ENCODE results near the gene NF1.
"Not testable (repeated sequence)": the region's sequence is repeated elsewhere in the genome, so short reads cannot be mapped to it uniquely, and the experiment has no call there.

NF1 gene

DNA sequence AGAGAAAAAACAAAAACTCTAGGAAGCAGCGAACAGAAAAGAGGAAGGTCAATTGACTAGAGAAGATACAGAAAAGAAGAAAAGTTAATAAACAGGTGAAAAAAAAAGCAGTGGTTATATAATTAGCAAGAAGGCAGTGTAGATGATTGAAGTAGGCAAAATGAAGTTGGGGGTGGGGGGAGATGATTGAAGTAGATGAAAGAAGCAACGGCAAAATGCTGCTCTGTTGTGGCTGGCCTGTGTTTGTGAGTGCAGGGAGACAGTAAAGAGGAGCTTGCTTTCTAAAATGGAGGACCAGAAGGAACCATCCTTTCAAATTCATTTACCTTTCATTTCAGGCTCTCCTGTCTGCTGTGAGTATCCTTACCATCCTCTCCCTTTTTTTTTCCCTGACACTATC is 215.5 kb downstream of the NF1 start:
- DNase-seq = peak in 1 of 2 donors; percentile 7

DNA sequence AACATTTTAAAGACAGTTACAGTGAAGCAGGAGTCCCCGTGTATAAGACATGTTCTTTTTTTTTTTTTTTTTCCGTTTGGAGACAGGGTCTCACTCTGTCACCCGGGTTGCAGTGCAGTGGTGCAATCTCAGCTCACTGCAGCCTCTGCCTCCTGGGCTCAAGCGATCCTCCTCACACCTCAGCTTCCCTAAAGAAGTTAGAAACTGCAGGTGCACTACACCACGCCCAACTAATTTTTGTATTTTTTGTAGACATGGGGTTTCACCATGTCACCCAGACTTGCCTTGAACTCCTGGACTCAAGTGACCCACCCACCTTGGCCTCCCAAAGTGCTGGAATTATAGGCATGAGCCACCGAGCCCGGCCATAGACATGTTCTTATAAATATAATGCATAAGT is 216.1 kb downstream of the NF1 start:
- no peak for DNase-seq

DNA sequence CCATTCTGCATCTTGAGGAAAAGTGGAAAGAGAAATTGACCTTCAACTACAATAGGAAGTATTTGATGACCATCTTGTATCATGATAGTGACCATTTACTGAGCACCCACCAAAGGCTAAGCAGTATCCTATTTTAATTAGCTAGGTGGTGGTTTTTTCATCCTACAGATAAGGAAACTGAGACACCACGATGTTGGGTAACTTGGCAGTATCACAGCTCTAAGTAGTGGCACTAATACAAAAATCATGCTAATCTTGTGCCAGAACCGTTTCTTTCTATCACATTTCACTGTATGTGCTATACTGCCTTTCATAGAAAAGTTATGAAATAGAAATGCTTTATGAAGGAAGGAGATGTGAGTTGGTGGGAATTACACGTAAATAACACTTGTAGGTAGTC is 216.7 kb downstream of the NF1 start:
- no peak for DNase-seq

DNA sequence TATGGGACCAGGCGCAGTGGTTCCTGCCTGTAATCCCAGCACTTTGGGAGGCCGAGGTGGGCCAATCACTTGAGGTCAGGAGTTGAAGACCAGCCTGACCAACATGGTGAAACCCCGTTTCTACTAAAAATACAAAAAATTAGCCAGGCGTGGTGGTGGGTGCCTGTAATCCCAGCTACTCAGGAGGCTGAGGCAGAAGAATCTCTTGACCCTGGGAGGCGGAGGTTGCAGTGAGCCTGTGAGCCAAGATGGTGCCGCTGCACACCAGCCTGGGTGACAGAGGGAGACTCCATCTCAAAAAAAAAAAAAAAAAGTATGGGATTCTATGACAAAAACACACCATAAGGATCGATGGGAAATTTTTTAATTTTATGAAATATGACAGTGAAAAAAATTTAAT is 217.4 kb downstream of the NF1 start:
- not testable (repeated sequence) for DNase-seq

DNA sequence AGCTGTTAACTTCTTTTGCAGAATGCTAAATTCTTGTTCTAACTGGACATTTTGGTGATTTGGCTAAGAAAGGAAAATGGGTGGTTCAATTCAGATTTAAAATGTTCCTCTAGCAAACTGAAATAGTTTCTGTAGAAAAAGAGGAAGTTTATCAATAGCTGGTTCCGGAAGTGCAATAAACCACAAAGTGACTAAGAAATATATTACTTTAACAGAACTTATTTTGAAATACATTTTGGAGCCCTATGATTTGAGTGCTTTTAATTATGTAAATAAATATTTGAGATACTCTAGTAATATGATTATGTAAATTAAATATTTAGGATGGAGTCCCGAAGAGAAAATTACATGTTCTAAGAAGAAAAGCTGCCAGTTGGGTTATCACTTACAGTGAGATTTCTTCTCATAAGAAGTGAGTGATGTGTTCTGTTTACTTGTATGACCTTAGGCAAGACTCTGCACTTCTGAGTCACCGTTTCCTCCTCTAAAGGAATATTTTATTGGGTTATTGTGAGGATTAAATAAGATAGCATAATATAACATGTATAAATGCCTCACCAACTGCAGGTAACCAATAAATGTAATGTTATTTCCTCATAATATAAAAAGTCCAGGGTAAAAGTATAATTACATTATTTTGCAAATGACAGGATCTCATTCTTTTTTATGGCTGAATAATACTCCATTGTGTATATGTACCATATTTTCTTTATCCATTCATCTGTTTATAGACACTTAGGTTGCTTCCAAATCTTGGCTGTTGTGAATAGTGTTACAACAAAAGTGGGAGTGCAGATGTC is 219.4 kb downstream of the NF1 start, which contains the start of gene EVI2B:
TSS of gene EVI2B (minus strand) at position 73 of the 800 bp plus-strand sequence. CDS start 8,445 bp downstream, outside the sequence.
- DNase-seq = no peak

DNA sequence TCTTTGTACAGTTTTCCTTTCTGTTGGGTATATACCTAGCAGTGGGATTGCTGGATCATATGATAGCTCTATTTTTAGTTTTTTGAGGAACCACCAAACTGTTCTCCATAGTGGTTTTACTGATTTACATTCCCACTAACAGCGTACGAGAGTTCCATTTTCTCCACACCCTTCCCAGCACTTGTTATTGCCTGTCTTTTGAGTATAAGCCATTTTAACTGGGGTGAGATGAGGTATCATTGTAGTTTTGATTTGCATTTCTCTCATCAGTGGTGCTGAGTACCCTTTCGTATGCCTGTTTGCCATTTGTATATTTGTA is 220.0 kb downstream of the NF1 start:
- DNase-seq = no peak

DNA sequence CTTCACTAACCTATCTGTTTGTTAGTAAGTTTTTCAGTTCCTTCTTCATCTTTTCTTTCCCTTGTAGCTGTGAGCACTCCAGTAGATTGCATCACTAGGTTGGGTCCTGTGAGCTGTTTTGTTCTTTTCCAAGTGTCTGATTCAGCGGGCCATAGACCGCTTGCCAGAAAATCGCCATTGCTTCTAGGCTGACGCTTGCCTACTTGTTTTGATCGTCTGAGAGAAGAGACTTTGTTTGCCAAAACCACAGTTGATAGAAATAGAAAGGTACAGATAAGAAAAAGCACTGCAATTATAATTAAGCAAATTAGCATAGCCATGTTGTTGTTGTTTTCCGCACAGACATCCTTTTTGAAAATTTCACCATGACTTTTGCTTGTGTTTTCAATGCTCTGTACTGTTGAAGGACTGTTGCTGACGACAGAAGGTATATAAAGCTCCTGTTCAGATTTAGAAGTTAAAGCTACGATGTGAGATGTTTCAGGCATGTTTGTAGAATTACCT is 223.6 kb downstream of the NF1 start:
- peak; percentile 65 to 87 for DNase-seq

DNA sequence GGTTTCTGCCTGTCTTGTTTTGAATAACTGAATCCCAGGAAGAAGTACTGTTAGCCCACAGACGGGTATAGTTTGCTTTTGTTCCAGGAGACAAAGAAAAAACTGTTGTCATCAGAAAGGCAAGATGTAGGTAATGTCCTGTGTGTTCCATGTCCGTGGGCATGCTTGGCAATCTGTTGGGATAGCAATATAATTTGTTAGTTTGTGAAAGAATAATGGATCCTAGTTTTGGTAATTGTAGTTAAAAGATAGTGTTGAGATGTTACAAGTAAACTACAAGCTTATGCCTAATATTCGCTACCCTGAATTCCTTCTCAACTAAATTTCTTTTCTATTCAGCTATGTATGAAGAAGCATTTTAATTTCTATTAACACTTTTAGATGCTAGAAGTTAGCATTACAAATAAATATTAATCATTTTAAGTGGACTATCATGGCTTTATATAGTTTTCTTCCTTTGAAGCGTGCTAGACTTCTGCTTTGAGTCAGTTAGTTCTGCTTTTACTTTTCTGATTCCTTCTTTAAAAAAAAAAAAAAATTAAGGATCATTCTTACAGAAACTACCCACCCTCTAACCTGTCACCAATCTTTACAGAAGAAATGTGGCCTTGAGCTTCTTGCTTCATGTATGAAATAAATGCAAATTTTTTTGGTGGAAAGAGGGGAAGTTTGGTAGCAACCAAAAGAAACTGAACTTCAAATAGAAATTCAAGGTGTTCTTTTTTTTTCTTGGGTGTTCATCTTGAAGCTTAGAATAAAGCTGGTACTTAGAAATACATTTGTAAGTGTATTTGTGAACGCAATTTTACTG is 224.3 kb downstream of the NF1 start:
- peak in 1 of 2 donors; percentile 82 for DNase-seq

DNA sequence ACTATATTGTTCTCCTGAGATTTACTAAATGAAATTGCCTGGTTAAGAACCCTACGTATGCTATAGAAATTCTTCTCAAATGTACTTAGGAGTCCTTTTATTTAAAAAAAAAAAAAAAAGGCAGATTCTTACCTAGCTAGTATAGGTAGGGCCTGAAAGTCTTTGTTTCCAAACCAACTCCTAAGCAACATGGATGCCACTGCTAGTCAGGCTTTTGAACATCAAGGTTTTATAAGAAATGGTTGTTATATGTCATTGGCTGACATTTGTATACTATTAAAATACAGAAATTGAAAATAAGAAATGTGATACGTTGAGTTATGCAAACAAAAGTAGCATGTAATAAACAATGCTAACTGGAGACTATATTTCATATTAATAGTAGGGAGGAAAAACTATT is 225.5 kb downstream of the NF1 start:
- peak in 1 of 2 donors; percentile 50 for DNase-seq

DNA sequence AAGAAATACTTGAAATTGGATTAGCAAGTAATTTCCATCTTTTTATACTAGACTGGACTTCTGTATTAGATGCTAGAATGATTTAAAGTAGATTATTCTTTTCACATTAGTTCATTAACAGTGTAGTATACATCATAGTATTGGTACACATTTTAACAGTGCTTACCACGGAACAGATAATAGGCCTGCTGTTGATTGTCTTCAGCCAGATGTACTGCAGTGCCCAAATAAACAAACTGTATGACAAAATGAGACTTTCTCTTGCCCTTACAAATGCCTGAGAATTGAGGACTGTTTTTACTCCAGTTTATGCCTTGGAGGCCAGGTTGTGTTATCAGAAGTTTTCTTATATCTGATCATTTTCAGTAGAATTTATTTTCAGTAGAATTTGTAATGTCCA is 226.0 kb downstream of the NF1 start:
- DNase-seq = peak in 1 of 2 donors; percentile 73

DNA sequence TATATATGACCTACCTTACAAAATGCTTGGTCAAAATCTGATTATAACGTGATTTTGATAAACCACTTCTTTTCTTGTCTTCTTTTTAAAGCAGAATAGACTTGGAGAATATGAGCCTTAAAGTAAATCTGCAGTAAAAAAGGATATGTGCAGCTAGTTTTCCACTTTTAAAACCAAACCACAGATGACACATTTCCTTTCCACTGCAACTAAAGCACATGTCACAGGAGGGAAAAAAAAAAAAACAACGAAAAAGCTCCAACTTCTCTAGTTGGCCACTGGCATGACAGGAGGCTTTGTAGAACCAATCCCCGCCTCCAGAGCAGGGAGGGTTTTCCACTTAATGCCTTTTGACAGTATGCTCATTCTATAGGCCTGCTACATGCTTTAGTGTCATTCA is 226.7 kb downstream of the NF1 start, which contains the start of gene EVI2A:
TSS of gene EVI2A (minus strand) at position 142 of the 400 bp plus-strand sequence. CDS start 2,609 bp downstream, outside the sequence.
- peak; percentile 37 to 88 for DNase-seq

DNA sequence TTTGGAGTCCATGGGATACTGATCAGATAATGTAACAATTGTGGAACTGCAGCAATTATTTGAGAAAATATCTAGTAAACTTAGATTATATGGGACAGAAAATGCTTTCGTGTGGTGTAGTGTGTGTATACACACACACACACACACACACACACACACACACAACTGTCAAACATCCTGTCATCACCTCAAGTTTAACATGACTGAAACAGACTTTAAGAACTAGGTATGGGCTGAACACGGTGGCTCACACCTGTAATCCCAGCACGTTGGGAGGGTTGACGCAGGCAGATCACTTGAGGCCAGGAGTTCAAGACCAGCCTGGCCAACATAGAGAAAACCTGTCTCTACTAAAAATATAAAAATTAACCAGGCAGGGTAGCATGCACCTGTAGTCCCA is 227.2 kb downstream of the NF1 start:
- no peak for DNase-seq

DNA sequence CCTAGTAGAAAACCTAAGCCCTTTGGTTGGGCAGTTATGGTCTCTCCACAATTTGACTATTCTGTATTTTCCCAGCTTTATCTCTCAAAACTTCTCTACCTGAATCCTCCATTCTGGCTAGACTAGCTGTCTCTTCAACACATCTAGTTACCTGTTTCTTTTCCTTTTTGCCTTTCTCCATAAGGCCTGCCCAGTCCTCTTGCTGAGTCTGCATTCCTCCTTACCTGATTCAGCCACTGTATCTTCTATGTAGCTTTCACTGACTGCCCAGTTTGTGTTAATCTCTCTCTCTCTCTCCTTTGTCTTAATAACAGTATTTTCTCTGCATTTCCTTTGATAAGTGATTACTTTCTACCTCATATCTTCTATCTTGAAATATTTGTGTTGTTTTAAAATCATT is 228.8 kb downstream of the NF1 start:
- no peak for DNase-seq

DNA sequence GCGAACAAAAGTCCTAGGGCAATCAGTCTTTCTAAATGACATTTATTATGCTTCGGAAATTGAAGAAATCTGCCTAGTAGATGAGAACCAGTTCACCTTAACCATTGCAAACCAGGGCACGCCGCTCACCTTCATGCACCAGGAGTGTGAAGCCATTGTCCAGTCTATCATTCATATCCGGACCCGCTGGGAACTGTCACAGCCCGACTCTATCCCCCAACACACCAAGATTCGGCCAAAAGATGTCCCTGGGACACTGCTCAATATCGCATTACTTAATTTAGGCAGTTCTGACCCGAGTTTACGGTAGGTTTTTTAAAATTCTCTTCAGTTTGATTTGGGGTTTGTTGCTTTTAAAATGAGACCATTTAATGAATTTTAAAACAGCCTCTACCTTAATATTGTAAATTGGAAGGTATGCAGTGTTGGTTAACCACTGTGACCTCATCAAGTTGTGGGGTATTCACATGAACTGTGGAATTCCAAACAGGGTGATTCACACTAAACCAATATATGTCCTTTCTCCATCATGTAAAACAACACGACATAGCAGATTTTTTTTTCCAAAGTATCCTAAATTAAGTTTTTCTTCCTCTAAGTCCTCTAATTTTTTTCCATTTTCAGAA is 232.9 kb downstream of the NF1 start:
- no peak for DNase-seq

DNA sequence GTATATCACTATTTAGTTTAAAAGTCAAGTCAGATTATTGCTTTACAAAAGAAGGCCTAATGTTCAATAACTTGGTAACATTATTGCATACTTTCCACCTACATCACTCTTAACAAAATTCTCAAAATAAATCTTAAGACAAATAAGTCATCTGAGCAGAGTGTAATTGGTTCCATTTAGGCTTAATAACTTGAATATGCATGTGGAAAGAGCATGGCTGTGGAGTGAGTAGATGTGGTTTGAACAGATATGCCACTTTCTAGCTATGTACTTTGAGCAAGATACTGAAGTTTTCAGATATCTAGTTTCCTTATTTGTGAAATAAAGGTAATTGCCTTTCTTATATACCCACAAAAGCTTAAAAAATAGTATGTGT is 233.4 kb downstream of the NF1 start:
- DNase-seq = no peak

DNA sequence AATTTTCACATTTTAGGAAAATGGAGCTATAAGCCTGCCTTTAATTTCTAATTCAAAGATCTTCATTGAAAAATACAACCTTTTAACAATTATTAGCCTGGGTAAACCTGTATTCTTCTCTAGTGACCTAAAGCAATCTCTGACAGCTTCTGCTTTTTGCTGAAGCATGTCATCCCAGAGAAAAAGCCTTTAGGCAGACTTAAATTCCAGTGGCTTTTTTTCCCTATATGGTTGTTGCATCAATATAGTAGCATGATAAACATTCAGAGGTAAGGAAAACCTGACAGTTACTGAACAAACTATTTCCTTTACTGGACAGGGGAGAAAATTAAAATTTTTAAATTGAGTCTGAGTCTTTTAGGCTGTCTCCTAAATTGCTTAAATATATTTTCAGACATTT is 234.4 kb downstream of the NF1 start:
- DNase-seq = no peak

DNA sequence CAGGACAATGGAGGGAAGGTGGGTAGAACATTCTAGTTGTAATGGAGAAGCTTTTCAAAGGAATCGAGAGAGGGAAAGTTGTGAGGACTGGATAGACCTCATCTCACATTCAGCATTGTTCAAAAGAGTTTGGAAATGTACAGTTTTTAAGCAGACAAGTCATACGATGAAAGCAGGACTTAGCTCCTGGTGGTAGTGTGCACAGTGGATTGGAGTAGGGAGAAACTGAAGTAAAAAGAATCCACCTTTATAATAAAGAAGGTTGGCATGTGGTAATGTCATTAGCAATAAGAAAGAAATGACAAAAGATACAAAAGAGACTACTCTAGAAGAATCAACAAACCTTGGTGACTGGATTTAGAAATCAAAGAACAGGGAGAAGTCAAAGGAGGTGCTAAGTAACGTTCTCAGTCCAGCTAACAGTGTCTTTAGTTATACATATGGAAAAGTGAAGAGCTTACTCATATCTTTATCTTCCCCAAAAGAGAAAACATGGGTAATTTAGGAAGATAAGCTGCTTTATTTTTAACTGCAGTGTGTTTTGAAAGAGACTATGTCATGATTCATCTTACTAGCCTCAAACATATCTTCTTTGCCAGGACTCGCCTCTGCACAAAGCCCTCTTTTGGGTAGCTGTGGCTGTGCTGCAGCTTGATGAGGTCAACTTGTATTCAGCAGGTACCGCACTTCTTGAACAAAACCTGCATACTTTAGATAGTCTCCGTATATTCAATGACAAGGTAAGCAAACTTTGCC is 245.3 kb downstream of the NF1 start:
- peak in 1 of 2 donors; percentile 15 for DNase-seq

DNA sequence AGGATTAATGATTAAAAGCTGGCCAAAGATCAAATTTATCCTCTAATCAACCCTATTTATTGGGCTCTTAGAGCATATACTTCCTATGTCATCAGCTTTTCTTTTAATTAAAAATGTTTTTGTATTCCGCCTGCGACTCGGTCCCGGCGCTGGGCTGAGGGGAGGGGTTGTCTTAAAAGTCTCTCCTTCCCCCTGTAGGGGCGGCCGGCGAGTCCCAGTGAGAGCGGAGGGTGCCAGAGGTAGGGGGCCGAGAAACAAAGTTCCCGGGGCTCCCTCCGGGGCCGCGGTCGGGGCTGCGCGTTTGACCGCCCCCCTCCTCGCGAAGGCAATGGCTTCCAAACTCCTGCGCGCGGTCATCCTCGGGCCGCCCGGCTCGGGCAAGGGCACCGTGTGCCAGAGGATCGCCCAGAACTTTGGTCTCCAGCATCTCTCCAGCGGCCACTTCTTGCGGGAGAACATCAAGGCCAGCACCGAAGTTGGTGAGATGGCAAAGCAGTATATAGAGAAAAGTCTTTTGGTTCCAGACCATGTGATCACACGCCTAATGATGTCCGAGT is 250.5 kb downstream of the NF1 start:
- DNase-seq = not testable (repeated sequence)

DNA sequence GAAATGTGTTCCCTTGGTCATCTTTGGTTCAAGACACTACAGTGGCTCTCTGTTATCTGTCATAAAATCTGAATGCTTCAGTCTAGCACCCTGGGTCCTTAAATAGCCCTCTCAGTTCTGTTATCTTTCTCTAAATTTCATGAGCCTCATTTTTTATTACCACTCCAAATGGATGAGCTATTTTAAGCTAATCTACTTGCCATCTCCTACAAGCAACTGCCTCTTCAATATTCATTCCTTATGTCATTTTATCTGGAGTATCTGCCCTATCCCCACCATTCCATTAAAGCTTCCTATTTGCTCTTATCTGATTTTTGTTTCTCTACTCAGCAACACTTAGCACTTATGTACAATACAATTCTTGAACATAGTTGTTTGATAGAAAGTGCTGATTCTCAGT is 254.7 kb downstream of the NF1 start:
- no peak for DNase-seq

DNA sequence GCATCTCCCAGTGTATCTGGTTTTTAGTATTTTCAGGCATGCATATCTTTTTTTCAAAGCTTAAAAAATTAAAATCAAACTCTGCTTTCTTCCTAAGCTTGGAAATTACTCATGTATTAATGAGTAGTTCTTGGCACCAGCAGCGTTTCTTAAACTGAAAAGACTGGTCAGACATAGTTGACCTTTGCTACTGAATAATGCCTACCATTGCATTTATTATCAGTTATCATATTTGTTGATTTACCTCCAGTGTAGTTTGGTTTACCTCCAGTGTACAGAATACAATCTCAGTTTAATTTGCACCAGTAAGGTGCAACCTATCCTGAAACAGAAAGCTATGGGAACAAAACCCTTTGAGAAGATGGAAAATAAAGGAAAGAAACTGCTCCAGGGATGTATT is 261.2 kb downstream of the NF1 start:
- no peak for DNase-seq

DNA sequence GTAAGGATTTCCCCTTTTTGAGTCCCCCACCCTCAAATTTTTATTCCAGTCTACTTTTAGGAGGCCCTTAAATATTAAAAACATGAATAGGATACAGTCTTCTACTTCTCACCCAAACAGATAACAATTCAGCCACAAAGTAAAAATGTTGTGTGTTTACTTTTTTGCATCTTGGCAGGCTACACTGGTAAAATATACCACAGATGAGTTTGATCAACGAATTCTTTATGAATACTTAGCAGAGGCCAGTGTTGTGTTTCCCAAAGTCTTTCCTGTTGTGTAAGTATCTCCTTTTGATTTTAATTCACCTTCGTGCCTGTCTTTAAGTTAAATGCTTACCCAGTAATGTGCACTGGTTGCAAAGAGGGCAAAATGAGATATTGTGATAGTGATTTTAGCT is 262.3 kb downstream of the NF1 start:
- no peak for DNase-seq

DNA sequence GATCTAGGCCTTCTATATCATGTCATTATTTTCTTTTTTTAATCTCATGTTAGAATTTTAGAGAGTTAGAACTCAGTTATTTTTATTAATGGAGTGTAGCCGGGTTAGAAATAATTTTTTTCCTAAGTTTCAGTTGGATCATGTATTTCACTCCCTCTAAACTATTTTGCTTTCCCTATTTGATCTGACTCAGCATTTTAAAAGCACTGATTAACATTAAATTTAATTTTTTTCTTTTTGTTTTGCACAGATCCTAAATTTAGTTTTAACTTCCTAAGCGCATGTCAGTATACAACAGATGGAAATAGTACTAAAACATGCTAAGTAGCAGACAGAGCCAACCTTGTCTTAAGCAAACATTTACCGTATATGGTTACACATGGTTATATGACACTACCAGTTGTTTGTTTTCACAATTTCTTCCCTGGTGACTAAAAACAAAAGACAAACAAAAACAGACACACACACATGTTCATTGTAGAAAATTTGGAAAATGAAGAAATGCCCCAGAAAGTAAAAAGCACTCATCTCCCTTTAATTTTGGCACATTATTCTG is 263.1 kb downstream of the NF1 start:
- DNase-seq = no peak
